ENCODE measurements around the gene PPIG.
"Not testable (repeated sequence)": the region's sequence is repeated elsewhere in the genome, so short reads cannot be mapped to it uniquely, and the experiment has no call there.

PPIG gene

GRCh38 chr2:169664978-169665930 lies 81.1 kb downstream of the PPIG start:
- no peak for DNase-seq

GRCh38 chr2:169667583-169667982 lies 83.4 kb downstream of the PPIG start:
- no peak for DNase-seq

- DNase-seq = no peak
Observed at GRCh38 chr2:169670215-169670651, 86.1 kb downstream of the PPIG start.

DNA sequence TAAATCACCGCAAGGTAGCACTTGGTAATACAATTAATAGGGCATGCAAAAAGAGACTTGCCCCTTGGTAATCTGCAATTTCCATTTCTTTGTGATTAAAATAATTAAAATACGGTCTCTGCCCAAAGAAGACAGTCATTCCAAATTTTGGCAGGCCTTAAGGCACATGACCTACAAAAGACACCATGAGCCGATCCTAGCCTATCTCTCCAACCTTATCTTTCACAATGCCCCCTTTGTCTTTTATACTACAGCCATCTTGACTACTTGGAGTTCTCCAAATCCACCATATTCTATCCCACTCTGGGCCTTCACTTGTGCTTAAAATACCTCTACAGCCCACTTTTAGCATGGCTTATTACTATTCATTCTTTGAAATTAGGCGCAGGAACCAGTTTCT lies 86.8 kb downstream of the PPIG start:
- DNase-seq = no peak

DNA sequence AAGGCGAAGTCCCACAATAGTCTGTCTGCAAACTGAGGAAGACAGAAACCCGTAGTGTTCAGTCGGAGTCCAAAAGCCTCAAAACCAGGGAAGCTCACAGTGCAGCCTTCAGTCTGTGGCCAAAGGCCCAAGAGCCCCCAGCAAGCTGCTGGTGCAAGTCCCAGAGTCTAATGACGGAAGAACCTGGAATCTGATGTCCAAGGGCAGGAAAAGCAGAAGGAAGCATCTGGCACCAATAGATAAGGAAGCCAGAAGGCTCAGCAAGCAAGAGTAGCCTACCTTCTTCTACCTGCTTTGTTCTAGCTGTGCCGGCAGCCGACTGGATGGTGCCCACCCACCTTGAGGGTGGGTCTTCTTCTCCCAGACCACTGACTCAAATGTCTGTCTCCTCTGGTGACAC lies 88.3 kb downstream of the PPIG start:
- no peak for DNase-seq

GRCh38 chr2:169673106-169673505 lies 89.0 kb downstream of the PPIG start:
- DNase-seq = no peak

GRCh38 chr2:169673921-169674320 lies 89.8 kb downstream of the PPIG start:
- no peak for DNase-seq

- no peak for DNase-seq
Observed at GRCh38 chr2:169676357-169676756, 92.2 kb downstream of the PPIG start.

GRCh38 chr2:169676850-169677249 lies 92.7 kb downstream of the PPIG start:
- DNase-seq = no peak

DNA sequence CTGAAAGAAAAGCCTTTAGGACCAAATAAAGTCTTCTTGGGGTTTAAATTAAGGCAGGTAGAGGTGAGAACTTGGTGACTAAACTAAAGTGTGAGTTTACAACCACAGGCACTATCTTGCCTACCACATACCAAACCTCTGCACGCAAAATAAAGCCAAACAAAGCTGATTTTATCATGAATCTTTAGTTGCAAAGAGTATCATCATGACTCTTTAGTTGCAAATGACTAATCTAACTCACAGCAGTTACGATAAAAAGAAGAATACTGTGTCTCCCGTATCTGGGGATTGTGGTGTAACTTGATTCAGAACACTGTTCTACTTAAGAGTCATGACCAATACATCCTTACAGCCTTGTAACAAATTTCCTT lies 98.9 kb downstream of the PPIG start:
- DNase-seq = no peak

- DNase-seq = no peak
Observed at GRCh38 chr2:169683425-169684134, 99.4 kb downstream of the PPIG start.

GRCh38 chr2:169684135-169684565 lies 100.0 kb downstream of the PPIG start:
- DNase-seq = no peak

GRCh38 chr2:169684712-169685111 lies 100.6 kb downstream of the PPIG start:
- DNase-seq = not testable (repeated sequence)

DNA sequence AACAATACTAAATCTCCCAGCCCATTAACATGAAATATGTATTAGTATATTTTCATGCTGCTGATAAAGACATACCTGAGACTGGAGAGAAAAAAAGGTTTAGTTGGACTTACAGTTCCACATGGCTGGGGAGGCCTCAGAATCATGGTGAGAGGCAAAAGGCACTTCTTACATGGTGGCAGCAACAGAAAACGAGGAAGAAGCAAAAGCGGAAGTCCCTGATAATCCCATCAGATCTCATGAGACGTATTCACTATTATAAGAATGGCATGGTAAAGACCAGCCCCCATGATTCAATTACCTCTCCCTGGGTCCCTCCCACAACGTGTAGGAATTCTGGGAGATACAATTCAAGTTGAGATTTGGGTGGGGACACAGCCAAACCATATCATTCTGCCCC lies 102.7 kb downstream of the PPIG start:
- DNase-seq = not testable (repeated sequence)

DNA sequence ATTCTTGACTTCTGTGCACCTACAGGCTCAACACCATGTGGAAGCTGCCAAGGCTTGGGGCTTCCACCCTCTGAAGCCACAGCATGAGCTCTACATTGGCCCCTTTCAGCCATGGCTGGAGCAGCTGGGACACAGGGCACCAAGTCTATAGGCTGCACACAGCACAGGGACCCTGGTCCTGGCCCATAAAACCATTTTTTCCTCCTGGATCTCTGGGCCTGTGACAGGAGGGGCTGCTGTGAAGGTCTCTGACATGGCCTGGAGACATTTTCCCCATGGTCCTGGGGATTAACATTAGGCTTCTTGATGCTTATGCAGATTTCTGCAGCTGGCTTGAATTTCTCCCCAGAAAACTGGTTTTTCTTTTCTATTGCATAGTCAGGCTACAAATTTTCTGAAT lies 103.8 kb downstream of the PPIG start:
- DNase-seq = not testable (repeated sequence)

DNA sequence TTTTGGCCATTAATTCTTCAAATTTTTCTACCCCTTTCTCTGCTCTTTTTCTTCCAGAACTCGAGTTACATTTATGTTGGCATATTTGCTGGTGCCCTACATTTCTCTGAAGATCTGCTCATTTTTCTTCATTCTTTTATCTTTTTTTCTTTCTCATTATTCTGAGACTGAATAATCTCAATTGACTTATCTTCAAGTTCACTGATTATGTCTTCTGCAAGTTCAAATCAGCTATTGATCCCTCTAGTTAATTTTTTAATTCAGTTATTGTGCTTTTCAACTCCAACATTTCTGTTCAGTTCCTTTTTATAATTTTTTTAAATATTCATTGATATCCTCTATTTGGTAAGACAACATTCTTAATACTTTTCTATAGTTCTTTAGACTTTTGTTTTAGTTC lies 106.8 kb downstream of the PPIG start:
- no peak for DNase-seq

Measured in NCI-H526 (cell line).